H1 (cell line): ENCODE data around the gene SIGLEC12. TPM values are rescaled to one million over a fixed set of nuclear protein-coding genes. Genes with fewer than 3 reads are reported as not detected.
A peak's percentile ranks its signal among the peaks of the same experiment; 100 is the strongest.

ENCODE experiments used
- CTCF ChIA-PET: fragments of 300-600 bp; sonication (Branson Sonifier 250); formaldehyde crosslinking; loops from one replicate; lab custom pipeline; 2021; ENCODE audit not compliant: partially characterized antibody; lab: Charles Lee
- POLR2A ChIA-PET: fragments of 300-600 bp; sonication (Branson Sonifier 250); formaldehyde crosslinking; loops from one replicate; lab custom pipeline; 2021; ENCODE audit warnings: inconsistent platforms; ENCODE audit not compliant: partially characterized antibody; lab: Charles Lee
- DNase-seq, 2 experiments: peaks; one replicate each; pipeline versions ENCODE4 v3.0.0 to v3.0.0-alpha.2; 2010 to 2022; ENCODE audit warnings: low spot score in 2 of 2, low read depth in 1 of 2, mixed read lengths in 1 of 2
- FAIRE-seq: peaks from 2 replicates; lab custom pipeline; 2011; peaks lifted over from hg19 to GRCh38; lab: Jason Lieb, UNC
- H2AFZ ChIP-seq: 2 replicates; pipeline ENCODE4 v1.8.1; 2012; ENCODE audit warnings: low read length, inconsistent platforms
- H2AK5ac ChIP-seq: 2 replicates; pipeline ENCODE4 v1.6.1; 2013; ENCODE audit warnings: low read depth, low read length
- H2BK120ac ChIP-seq: replicated peaks from 2 replicates; pipeline ENCODE3; 2013; ENCODE audit warnings: low read depth, low read length, inconsistent platforms
- H2BK12ac ChIP-seq: 2 replicates; pipeline ENCODE4 v1.6.1; 2013; ENCODE audit warnings: low read depth, low read length
- H2BK15ac ChIP-seq: 2 replicates; pipeline ENCODE4 v1.6.1; 2013; ENCODE audit warnings: low read length
- H2BK20ac ChIP-seq: 2 replicates; pipeline ENCODE4 v1.6.1; 2013; ENCODE audit warnings: low read length
- H2BK5ac ChIP-seq: 2 replicates; pipeline ENCODE4 v1.6.1; 2013; ENCODE audit warnings: low read depth, low read length
- H3K14ac ChIP-seq: 2 replicates; pipeline ENCODE4 v1.6.1; 2013; ENCODE audit warnings: inconsistent platforms; ENCODE audit not compliant: insufficient read length
- H3K18ac ChIP-seq: 2 replicates; pipeline ENCODE4 v1.6.1; 2013; ENCODE audit warnings: low read length; ENCODE audit errors: extremely low read depth
- H3K23ac ChIP-seq: 2 replicates; pipeline ENCODE4 v1.6.1; 2013; ENCODE audit warnings: inconsistent platforms; ENCODE audit not compliant: insufficient read length
- H3K23me2 ChIP-seq: 2 replicates; pipeline ENCODE4 v1.6.1; 2013; ENCODE audit warnings: low read depth, low read length
- H3K27ac ChIP-seq: 2 replicates; pipeline ENCODE4 v1.6.1; 2011; ENCODE audit warnings: low read depth, low read length, inconsistent platforms
- H3K27me3 ChIP-seq, 4 experiments: replicated peaks in 1 of 4; 1 replicate in 1 of 4; 2 replicates in 3 of 4; pipeline versions ENCODE4 v1.6.1 to v1.8.1; 2011 to 2013; ENCODE audit warnings: low read length in 3 of 4, mild to moderate bottlenecking in 3 of 4, inconsistent platforms in 2 of 4, mixed read lengths in 2 of 4, moderate library complexity in 1 of 4; ENCODE audit not compliant: control insufficient read depth in 3 of 4, insufficient read depth in 3 of 4; ENCODE audit errors: extremely low read depth in 1 of 4
- H3K36me3 ChIP-seq, 4 experiments: 2 replicates each; pipeline versions ENCODE4 v1.6.1 to v1.8.1; 2011 to 2013; ENCODE audit warnings: mild to moderate bottlenecking in 4 of 4, low read length in 3 of 4, moderate library complexity in 2 of 4, control low read depth in 1 of 4, inconsistent platforms in 1 of 4; ENCODE audit not compliant: insufficient read depth in 4 of 4, control insufficient read depth in 2 of 4
- H3K4ac ChIP-seq: replicated peaks from 2 replicates; pipeline ENCODE3; 2013; ENCODE audit warnings: low read length, low read depth, mixed read lengths, inconsistent platforms; ENCODE audit not compliant: insufficient read length
- H3K4me1 ChIP-seq, 4 experiments: replicated peaks in 1 of 4; 1 replicate in 1 of 4; 2 replicates in 3 of 4; pipeline versions ENCODE4 v1.6.1 to v1.8.1; 2011 to 2013; ENCODE audit warnings: low read length in 3 of 4, inconsistent platforms in 2 of 4, mixed read lengths in 1 of 4; ENCODE audit not compliant: insufficient read depth in 4 of 4, control insufficient read depth in 3 of 4
- H3K4me2 ChIP-seq, 2 experiments: 2 replicates each; pipeline versions ENCODE4 v1.6.1 to v1.8.1; 2011 to 2013; ENCODE audit warnings: low read depth in 2 of 2, low read length in 2 of 2, control low read depth in 1 of 2, inconsistent platforms in 1 of 2, mild to moderate bottlenecking in 1 of 2; ENCODE audit not compliant: insufficient read depth in 1 of 2
- H3K4me3 ChIP-seq, 4 experiments: fragments of 200-600, 300-600 bp in 1 of 4; sonication (generic), shearing (Covaris generic), sonication (Bioruptor Twin) in 1 of 4; 2 replicates each; pipeline versions ENCODE4 v1.5.1 to v1.8.1; 2011 to 2016; ENCODE audit warnings: low read length in 4 of 4, low read depth in 3 of 4, control low read depth in 2 of 4, inconsistent platforms in 2 of 4, mild to moderate bottlenecking in 2 of 4, mixed read lengths in 1 of 4, moderate library complexity in 1 of 4; ENCODE audit not compliant: insufficient read depth in 2 of 4; ENCODE audit errors: extremely low read depth in 1 of 4
- H3K56ac ChIP-seq: replicated peaks from 2 replicates; pipeline ENCODE3; 2013; ENCODE audit warnings: low read depth, mild to moderate bottlenecking, mixed read lengths, low read length, inconsistent platforms; ENCODE audit not compliant: insufficient read length
- H3K79me1 ChIP-seq: 2 replicates; pipeline ENCODE4 v1.6.1; 2013; ENCODE audit warnings: low read depth, low read length, control low read depth
- H3K79me2 ChIP-seq, 2 experiments: 2 replicates each; pipeline versions ENCODE4 v1.6.1 to v1.8.1; 2012 to 2013; ENCODE audit warnings: low read length in 2 of 2, mild to moderate bottlenecking in 2 of 2, inconsistent platforms in 1 of 2; ENCODE audit not compliant: insufficient read depth in 2 of 2, control insufficient read depth in 1 of 2
- H3K9ac ChIP-seq, 4 experiments: replicated peaks in 1 of 4; 1 replicate in 1 of 4; 2 replicates in 3 of 4; pipeline versions ENCODE4 v1.6.1 to v1.8.1; 2011 to 2013; ENCODE audit warnings: low read depth in 3 of 4, low read length in 3 of 4, control low read depth in 2 of 4, mild to moderate bottlenecking in 2 of 4, moderate library complexity in 2 of 4, inconsistent platforms in 1 of 4; ENCODE audit errors: extremely low read depth in 1 of 4
- H3K9me3 ChIP-seq, 2 experiments: 2 replicates each; pipeline versions ENCODE4 v1.6.1 to v1.8.1; 2012 to 2013; ENCODE audit warnings: mild to moderate bottlenecking in 2 of 2, moderate library complexity in 2 of 2, control low read depth in 1 of 2, inconsistent platforms in 1 of 2, low read depth in 1 of 2, low read length in 1 of 2, mixed read lengths in 1 of 2; ENCODE audit not compliant: insufficient read depth in 2 of 2
- H4K20me1 ChIP-seq, 2 experiments: replicated peaks in 1 of 2; 2 replicates each; pipeline versions ENCODE3 to v1.8.1; 2011 to 2013; ENCODE audit warnings: inconsistent platforms in 2 of 2, low read length in 2 of 2, mild to moderate bottlenecking in 1 of 2; ENCODE audit not compliant: insufficient read depth in 2 of 2, control insufficient read depth in 1 of 2
- H4K5ac ChIP-seq: 2 replicates; pipeline ENCODE4 v1.6.1; 2013; ENCODE audit warnings: low read length, low read depth, mixed read lengths, inconsistent platforms; ENCODE audit not compliant: insufficient read length
- H4K8ac ChIP-seq: 2 replicates; pipeline ENCODE4 v1.8.0; 2013; ENCODE audit warnings: mild to moderate bottlenecking, moderate library complexity, low read length, inconsistent platforms; ENCODE audit not compliant: insufficient read depth; ENCODE audit errors: extremely low read depth
- H4K91ac ChIP-seq: replicated peaks from 2 replicates; pipeline ENCODE3; 2013; ENCODE audit warnings: low read length, mixed read lengths, inconsistent platforms; ENCODE audit not compliant: insufficient read length
- BCL11A ChIP-seq, 2 experiments: IDR thresholded peaks; one replicate each; pipeline ENCODE4 v1.6.1; 2011; ENCODE audit warnings: low read depth in 2 of 2, low read length in 2 of 2, mild to moderate bottlenecking in 2 of 2
- CHD1 ChIP-seq: IDR thresholded peaks from 2 replicates; pipeline ENCODE4 v1.6.1; 2012; ENCODE audit warnings: low read depth, low read length, improper control_type of control experiment
- RXRA ChIP-seq: IDR thresholded peaks from 2 replicates; pipeline ENCODE4 v1.6.1; 2011; ENCODE audit warnings: low read depth, mild to moderate bottlenecking, low read length, moderate library complexity; ENCODE audit not compliant: insufficient read depth
- SIRT6 ChIP-seq: IDR thresholded peaks from one replicate; pipeline ENCODE4 v1.7.1; 2012; ENCODE audit warnings: low read length, inconsistent platforms
- WGBS, 2 experiments: shearing (Covaris generic) in 1 of 2; methylation state at CpG; one replicate each; pipeline versions ENCODE4 v1.1.6 to v1.1.7; 2013 to 2015; ENCODE audit warnings: low lambda C conversion rate in 2 of 2, mixed read lengths in 2 of 2, inconsistent platforms in 1 of 2, low coverage in 1 of 2, missing lambda C conversion rate in 1 of 2; ENCODE audit not compliant: insufficient replicate concordance in 2 of 2, insufficient coverage in 1 of 2, insufficient read length in 1 of 2; ENCODE audit errors: extremely low coverage in 1 of 2, missing lambda C conversion rate in 1 of 2; 5-methylcytosine and 5-hydroxymethylcytosine counted together
- polyA plus RNA-seq, 7 experiments: library from polyadenylated mRNA; depleted of rRNA in 3 of 7; stranded (reverse) in 5 of 7; unstranded in 2 of 7; fragments of >200 nt in 5 of 7; fragments of 200-250 nt in 2 of 7; gene quantifications; 1 replicate in 5 of 7; 2 replicates in 1 of 7; 4 replicates in 1 of 7; pipeline versions ENCODE4 v1.2.1 to v1.2.3, GENCODE V29; 2011 to 2013; ENCODE audit warnings: missing spikeins in 2 of 7, mixed read lengths in 2 of 7
- total RNA-seq: library from RNA; stranded (reverse); fragmentation: NEBNext Ultra II Directional; extraction: Animal tissue kit (Norgen Biotek cat#: 25700); gene quantifications from 2 replicates; pipeline ENCODE4 v1.2.1, GENCODE V29; 2021

Gene SIGLEC12
- total and polyA plus RNA-seq, 2 of the 8 experiments (the other 6 are each of a cell fraction or from before 2014, with no cell fraction given), result not detected

DNA sequence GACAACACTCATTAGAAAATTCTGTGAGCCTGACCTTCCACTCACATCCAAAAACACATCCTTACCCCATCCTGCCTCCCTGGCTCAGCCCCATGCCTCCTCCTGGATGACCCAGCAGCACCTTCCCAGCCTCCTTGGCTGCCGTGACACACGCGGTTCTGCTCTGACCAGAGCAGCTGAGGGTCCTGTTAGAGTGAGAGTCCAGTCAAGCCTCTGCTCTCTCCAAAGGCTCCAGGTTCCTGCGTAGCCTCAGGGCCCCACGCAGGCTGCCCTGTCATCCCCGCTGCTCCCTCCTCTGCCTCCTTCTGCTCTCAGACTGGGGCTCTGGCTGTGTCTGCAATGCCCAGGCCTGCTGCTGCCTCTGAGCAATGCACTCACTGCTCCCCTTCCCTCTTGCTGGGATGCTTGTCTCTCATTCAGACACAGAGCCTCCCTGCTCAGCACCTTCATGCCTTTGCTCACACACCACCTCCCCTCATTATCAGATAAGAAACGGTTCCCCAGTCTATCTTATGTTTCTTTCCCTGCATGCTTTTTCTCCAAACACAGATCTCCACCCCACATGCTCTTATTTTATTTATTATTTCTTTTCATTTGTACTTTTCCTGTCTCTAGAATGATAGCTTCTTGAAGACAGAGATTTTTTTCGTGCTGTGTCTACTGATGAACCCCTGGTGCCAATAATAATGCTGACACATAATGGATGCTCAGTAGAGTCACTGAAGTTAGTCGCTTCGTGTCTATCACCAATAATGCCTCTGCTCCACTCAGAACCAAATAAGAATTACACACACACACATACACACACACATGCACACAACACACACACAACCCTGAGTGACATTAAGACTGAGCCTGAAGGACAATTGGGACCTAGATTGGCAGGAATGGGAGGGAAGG lies 40.1 kb upstream of the SIGLEC12 start:
- H3K56ac ChIP-seq, result no peak overlapping the region
- 67% methylated on average over 10 of the region's 10 CpGs; no CpG with 5 or more reads in 1 of the 2 experiments for WGBS, 2 experiments
- POLR2A ChIA-PET, result no interaction called here
- no peak for TF ChIP-seq RXRA
- no peak for TF ChIP-seq BCL11A (IDR thresholded peaks at IDR 0.05; ENCODE audit: low read depth in 2 of 2, low read length in 2 of 2)
- no peak for TF ChIP-seq SIRT6
- no peak for TF ChIP-seq CHD1

More for the DNA sequence above, 40.1 kb upstream of the SIGLEC12 start:
- no peaks in the 10 kb centered on the region for H3K27me3 ChIP-seq
- no peak overlapping the region for H3K14ac ChIP-seq
- no peak overlapping the region for H2BK5ac ChIP-seq
- H3K79me1 ChIP-seq, result no peaks in the 10 kb centered on the region
- no peak overlapping the region for H2BK15ac ChIP-seq
- H3K9me3 ChIP-seq, result peaks cover 69 to 80% of the 10 kb centered on the region in 2 experiments
- no peak overlapping the region for H2AK5ac ChIP-seq
- no peak overlapping the region for H3K9ac ChIP-seq
- CTCF ChIA-PET, result no interaction called here
- no peak overlapping the region for H2BK20ac ChIP-seq
- FAIRE-seq (no peak), DNase-seq (no peak)
- no peak overlapping the region for H3K4me3 ChIP-seq
- H3K27ac ChIP-seq, result no peak overlapping the region
- H3K23me2 ChIP-seq, result no peaks in the 10 kb centered on the region
- no peak overlapping the region for H3K23ac ChIP-seq
- no peaks in the 10 kb centered on the region for H3K79me2 ChIP-seq
- no peak overlapping the region; the same call in 1 of the 2 replicates for H3K18ac ChIP-seq
- H3K4ac ChIP-seq, result no peak overlapping the region
- no peak overlapping the region for H4K91ac ChIP-seq
- no peak overlapping the region for H2AFZ ChIP-seq
- H3K36me3 ChIP-seq, result no peaks in the 10 kb centered on the region
- H3K4me1 ChIP-seq, result no peaks in the 10 kb centered on the region
- no peaks in the 10 kb centered on the region for H4K20me1 ChIP-seq
- peak overlapping the region; percentile 74 for H4K8ac ChIP-seq
- H4K5ac ChIP-seq, result no peak overlapping the region
- no peak overlapping the region for H3K4me2 ChIP-seq
- H2BK12ac ChIP-seq, result no peak overlapping the region
- no peak overlapping the region for H2BK120ac ChIP-seq
